Coronary artery (tissue), 2 donors: ENCODE measurements around the gene HOXA9.
A peak's percentile ranks its signal among the peaks of the same experiment; 100 is the strongest.

Experiments used
- DNase-seq: peaks from one replicate; pipeline ENCODE4 v3.0.0-alpha.2; 2017; ENCODE audit warnings: low spot score
- H3K27ac ChIP-seq, 2 donors: fragments of 200-600 bp; sonication (generic); one replicate each; pipeline ENCODE4 v1.5.1; 2016 to 2019
- H3K4me3 ChIP-seq: fragments of 200-600 bp; sonication (generic); 2 replicates; pipeline ENCODE4 v1.5.1; 2016; ENCODE audit warnings: mild to moderate bottlenecking, moderate library complexity
- CTCF ChIP-seq: fragments of 200-600 bp; sonication (generic); IDR thresholded peaks from one replicate; pipeline ENCODE4 v1.5.1; 2019; ENCODE audit warnings: antibody characterized with exemption

The HOXA9 gene

GRCh38 chr7:27185854-27186667 is 20.7 kb upstream of the HOXA9 start:
- DNase-seq = peak; percentile 73
- no peak overlapping the region for H3K27ac ChIP-seq
- H3K4me3 ChIP-seq = no peak overlapping the region
- no peak for TF ChIP-seq CTCF

- no peak for TF ChIP-seq CTCF
- Histone ChIP-seq H3K27ac (no peak within 1 kb of the TSS), H3K4me3 (peak within 1 kb of the TSS; percentile 58)
- DNase-seq = peak; percentile 65
Observed at GRCh38 chr7:27185013-27185853, 19.9 kb upstream of the HOXA9 start, which contains the start of gene HOXA11. Gene HOXA11, minus strand, starts transcription at chr7:27185232. Its CDS starts 88 bp downstream, at chr7:27185144.

GRCh38 chr7:27184337-27185012 is 19.1 kb upstream of the HOXA9 start:
- TF ChIP-seq CTCF = no peak
- H3K4me3 ChIP-seq = peak overlapping the region; percentile 58

GRCh38 chr7:27183682-27184336 is 18.5 kb upstream of the HOXA9 start:
- DNase-seq = peak; percentile 63
- Histone ChIP-seq H3K4me3 (peak overlapping the region; percentile 58), H3K27ac (no peak overlapping the region)
- no peak for TF ChIP-seq CTCF

More at GRCh38 chr7:27184337-27185012, 19.1 kb upstream of the HOXA9 start:
- peak; percentile 71 for DNase-seq
- H3K27ac ChIP-seq = no peak overlapping the region

GRCh38 chr7:27182861-27183681 is 17.7 kb upstream of the HOXA9 start:
- Histone ChIP-seq H3K27ac (no peak overlapping the region), H3K4me3 (no peak overlapping the region)
- DNase-seq = peak; percentile 65
- no peak for TF ChIP-seq CTCF
